HG03442 (cell line): ENCODE data around the gene SCN9A.
A peak's percentile ranks its signal among the peaks of the same experiment; 100 is the strongest.
"Not testable (repeated sequence)": the region's sequence is repeated elsewhere in the genome, so short reads cannot be mapped to it uniquely, and the experiment has no call there.

Experiments used
- ATAC-seq: cut with Tn5 transposase; IDR thresholded peaks from one replicate; pipeline ENCODE4 v1.9.1; 2021; ENCODE audit warnings: mild to moderate bottlenecking, moderate library complexity; ENCODE audit not compliant: unreplicated experiment

Gene SCN9A

DNA sequence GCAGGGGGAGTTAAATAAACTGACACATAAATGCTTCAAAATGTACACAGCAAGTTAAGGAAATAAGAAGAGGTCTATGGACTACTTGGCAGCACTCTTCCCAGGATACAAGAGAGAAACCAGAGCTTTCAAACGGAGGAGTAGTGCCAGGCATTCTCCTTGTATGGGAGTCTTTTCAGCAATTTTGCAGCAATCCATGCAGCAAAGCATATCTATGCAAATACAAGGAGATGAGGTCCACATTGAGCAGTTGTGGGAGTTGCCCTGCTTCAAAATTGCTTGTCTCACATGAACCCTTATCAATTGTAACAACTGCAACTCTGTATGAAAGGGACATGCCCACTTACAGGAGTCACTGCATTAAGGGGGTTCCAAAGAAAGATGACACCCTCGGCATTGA lies 37.8 kb downstream of the SCN9A start:
- no peak for ATAC-seq

DNA sequence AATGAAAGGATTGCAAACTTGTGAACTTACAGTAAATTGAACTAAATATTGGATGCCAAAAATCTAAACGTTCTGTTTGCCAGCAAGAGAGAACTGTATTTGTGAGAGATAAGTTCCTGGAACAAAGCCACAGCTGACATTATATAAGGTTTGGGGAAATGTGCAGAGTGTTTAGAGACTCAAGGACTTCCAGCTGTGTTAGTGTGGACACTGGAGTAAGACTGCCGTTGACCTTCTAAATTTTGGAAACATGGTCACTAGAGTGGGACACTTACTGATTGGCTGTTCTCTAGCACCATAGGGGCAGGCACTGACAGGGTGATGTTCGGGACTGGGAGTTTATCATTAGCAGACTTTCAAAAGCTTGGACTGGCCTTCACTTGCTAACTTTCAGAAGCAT lies 40.5 kb downstream of the SCN9A start:
- no peak for ATAC-seq

DNA sequence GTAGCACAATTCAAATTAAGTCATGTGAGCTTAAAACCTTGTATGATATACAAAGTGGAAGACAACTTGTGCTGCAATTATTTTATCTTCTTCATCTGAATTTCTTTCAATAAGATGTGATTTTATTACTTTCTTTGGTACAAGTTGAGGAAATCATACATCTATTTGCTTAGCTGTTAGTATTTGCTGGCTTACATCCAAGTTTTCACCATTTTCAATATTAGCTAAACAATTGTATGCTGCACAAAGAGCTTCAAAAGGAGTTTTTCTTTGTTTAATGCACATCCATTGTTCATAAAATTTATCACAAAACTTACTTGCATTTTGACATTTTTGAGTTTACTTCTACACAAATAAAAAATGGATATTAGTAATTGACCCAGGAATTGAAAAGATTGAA lies 40.9 kb downstream of the SCN9A start:
- no peak for ATAC-seq

DNA sequence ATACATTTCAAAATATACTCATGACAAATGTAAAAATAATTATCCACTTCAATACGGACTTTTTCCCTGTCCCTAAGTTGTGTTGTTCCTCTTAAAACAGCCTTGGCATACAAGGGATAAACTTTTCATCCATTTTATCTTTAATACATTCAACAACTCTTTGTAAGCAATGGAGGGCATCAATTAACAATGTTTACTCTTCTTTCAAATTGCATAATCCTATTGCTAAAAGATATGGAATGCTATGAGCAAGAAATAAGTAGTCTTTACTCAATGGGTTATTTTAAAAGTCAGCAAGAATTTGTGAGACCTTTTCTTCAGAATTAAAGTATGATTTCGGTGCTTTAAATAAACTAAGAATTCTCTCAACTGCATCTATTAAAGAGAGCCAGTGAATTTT lies 41.9 kb downstream of the SCN9A start:
- no peak for ATAC-seq

DNA sequence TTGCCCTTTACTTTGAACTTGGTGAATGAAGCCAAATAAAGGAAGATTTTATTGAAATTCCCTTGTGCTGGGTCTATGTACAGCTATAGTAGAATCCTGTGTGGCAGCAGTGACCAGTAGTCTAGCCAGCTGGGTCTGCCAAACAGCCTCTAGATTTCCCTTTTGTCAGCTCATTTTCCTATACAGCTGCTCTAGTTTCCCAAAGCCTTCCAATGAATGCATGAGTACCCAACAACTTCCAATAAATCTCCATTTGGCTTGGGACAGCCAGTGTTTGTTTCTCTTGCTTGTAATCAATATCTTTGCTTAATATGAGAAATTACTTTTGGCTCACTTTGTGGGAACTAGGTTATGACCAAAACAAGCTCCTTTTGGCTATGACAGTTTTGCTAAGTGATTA lies 43.6 kb downstream of the SCN9A start:
- ATAC-seq: no peak

DNA sequence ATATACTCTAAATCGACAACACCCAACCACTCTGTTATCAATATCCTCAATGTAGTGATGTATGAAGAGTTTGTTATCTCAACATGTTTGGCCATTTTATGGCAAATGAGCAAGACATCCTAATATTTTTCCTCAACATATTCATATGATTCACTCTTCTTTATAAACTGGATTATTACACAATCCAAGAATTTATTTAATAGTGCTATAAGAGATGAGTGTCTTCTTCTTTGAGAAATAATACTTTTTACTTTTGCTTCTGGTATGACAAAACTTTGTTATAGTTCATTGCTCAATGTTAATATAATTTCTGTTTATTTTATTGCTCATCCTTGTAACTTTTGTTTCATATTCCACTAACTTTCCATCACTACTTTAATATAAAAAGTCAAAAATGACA lies 44.3 kb downstream of the SCN9A start:
- ATAC-seq: no peak

DNA sequence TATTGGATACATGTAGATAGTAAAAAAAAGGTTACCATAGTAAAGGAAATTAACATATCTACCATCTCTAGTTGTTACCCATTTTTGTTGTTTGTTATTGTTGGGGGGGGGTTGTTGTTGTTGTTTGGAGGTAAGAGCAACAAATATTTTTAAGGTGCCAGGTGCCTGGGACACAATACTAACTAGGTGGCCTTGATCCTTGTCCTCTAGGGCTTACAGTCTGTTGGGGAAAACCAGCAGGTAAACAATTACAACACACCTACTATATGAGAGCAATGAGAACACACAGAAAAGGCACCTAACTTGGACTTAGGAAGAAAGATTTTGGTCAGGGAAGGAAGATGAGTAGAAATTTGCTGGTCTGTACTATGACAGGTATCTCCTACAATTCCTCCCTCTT lies 46.3 kb downstream of the SCN9A start:
- ATAC-seq: no peak

DNA sequence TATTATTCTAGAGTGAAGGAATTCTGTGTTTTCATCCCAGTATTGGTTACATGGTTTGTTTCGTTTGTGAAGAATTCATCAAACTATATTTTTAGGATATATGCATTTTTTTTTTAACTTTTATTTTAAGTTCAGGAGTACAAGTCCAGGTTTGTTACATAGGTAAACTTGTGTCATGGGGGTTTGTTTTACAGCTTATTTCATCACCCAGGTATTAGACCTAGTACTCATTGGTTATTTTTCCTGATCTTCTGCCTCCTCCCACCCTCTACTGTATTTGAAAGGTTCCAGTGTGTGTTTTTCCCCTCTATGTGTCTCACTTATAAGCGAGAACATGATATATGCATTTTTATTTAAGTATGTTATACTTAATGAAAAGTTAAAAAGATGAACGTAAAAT lies 47.6 kb downstream of the SCN9A start:
- no peak for ATAC-seq

DNA sequence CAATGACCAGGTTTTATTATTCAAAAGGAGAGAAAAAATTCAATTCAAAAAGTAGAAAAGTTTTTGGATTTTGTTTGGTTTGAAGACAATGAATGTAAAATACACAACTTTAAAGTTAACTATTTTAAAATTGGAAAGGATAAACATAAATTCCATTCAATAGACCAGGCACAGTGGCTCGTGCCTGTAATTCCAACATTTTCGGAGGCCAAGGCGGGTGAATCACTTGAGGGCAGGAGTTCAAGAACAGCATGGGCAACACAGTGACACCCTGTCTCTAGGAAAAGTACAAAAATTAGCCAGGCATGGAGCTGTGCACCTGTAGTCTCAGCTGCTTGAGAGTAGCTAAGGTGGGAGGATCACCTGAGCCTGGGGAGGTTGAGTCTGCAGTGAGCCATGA lies 54.7 kb downstream of the SCN9A start:
- no peak for ATAC-seq

DNA sequence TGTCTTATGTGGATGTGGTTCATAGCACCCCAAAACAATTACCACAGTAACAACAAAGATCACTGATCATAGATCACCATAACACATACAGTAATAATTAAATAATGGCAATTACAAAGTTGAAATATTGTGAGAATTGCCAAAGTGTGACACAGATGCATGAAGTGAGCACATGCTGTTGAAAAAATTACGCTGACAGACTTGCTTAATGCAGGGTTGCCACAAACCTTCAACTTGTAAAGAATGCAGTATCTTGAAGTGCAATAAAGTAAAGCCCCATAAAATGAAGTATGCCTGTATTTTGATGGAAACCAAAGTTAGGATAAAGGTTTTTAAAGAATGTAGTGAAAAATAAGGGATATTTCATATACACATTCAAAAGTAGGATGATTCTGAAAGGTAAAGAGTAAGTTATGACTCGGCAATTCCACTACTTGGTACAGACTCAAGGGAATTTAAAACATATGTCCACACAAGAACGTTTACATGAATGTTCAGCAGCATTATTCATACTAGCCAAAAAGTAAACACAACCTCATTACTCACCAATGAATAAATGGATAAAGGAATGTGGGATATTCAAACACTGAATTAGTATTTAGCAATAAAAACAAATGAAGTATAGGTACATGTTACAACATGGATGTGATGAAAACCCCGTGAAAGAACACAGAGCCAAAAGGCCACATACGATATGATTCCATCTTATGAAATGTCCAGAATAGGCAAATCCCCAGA lies 61.6 kb downstream of the SCN9A start:
- no peak for ATAC-seq

DNA sequence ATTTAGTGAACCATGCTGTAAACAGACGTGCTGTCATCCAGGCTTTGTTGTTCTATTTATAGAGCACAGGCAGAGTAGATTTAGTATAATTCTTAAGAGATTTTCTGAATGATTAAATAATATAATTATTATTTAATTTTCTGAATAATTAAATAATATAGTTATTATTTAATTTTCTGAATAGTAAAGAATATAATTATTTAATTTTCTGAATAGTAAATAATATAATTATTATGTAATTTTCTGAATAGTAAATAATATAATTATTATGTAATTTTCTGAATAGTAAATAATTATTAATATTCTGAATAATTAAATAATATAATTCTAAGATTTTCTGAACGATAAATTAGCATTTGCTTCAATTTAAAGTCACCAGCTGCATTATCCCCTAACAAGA lies 62.9 kb downstream of the SCN9A start:
- not testable (repeated sequence) for ATAC-seq

DNA sequence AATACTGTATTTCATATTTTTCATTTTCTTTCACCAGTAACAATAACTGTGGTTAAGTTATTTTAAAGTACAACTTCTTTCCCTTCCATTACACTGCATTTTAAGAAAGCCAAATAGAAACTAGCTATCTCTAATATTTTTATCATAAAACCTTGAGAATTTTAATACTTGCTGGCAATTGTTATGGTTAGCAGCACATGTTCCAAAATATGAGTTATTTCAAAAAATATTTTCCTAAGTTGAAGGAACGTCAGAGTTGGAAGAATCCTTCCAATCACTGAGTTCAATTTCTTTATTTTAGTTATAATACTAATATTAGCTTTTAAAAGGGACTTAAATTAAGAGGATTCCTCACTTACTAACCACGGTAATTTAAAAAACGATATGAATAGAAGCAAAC lies 68.4 kb downstream of the SCN9A start:
- no peak for ATAC-seq

DNA sequence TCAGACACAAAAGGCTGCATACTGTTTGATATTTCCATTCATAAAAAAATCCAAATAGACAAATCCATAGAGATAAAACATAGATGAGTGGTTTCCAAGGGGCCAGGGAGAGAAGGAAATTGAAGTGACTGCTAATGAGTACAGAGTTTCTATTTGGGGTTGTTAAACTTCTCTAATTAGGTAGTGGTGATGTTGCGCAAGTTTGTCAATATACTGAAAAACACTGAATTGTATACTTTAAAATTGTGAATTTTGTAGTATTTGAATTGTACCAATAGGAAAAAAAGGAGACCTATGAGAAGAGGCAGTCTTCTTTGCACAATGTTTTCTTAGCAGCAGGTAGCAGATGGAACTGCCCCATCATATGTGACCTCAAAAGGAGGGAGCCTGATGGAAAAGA lies 71.1 kb downstream of the SCN9A start:
- ATAC-seq: no peak

DNA sequence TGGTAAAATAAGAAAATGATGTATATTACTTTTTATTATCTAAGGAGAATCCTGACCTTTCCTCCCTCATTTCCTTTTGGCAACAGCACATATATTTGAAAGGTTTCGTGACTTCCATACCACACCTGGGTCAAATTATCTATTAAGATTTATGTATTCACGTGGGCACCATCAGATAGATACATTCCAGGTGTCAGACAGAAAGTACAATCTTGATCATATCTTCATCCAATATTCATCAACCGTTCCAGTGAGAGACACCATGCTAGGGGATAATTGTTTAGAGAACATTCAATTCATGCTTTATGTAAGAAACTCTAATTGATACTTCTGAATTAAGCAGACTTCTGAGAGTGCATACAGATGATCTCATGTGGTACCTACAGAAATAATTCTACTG lies 73.7 kb downstream of the SCN9A start:
- ATAC-seq: no peak

DNA sequence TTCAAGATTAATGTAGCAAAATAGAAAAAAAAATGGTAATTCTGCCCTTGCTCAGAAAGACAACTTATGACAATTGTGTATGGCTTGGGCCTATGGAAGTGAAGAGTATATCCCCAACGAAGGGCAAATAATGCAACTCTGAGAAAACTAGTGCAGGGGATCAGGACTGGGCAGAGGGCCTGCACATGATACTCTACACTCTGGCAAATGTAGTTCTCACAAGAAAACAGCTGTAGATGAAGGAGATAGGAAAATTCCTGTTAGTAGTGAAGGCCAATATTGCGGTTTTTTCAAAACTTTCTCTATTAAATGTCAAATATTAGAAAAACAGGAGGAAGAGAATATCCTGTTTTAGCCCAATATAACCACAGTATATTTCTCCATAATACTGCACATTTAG lies 77.8 kb downstream of the SCN9A start:
- ATAC-seq: no peak

DNA sequence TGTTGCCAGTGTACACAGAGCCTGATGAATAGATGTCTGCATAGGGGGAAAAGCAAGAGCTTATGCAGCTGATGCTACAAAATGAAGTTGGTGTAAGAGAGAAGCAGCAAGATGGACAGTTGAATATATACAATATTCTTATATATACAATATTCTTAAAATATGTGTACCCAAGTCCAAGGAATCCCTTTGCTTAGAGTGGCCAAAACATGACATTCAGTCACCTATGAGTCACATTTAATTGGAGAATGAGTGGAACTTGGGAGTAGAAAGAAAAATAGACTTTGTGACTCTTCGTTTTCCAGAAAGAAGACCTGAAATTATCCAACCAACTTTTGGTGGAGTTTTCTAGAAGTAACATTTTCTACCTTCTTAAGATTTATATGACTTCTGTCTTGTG lies 81.8 kb downstream of the SCN9A start:
- no peak for ATAC-seq

DNA sequence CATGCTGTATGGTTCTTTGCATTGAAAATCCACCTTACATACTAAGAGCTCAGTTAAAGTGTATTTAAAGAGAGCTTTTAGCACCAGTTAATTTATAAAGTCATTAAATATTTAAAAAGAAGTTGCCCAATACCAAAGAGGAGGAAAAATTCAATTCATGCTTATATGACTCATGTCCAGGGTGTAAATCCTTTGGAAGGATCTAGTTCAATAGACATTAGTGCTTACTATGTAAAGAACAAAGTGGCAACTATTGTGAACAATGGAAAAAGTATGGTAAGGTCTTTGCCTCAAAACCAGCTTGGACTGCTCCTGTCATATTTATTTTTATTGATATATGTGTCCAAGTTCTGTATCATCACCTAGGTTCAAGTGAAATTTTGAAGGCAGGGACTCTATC lies 90.5 kb downstream of the SCN9A start:
- ATAC-seq: no peak

DNA sequence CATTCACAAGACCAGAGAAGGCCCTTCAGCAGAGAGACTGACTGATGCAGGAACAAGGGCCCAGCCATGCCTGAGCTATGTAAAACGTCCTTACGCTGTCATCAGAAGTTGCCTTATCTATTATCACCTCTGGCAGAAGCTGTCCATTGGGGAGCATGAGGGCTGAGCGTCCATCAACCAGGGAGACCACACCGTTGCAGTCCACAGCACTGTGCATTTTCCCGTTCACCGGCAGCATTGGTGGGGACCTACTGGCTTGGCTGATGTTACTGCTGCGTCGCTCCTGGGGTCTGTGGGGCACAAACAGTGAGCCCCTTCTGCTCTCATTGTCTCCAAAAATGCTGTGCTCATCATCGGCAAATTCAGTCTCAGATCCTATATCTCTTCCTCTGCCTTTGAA lies 91.4 kb downstream of the SCN9A start:
- ATAC-seq: no peak

DNA sequence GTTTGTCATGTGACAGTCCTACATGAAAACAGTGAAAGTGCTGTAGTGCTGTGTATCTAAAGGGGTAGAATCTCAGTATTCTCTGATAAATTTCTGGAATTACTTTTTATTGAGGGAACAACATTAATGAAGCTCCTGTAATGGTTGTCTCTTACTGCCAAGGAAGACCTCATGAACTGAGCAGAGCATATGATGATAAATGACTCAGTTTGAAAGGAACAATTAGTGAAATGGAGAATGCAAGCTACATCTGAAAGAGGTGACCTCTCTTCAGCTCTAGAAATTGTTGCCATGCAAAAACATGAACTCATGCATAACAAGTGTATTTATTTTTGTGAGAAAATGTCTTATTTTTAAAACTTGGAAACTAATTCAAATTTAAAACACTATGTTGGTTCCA lies 93.6 kb downstream of the SCN9A start:
- peak; percentile 72 for ATAC-seq

DNA sequence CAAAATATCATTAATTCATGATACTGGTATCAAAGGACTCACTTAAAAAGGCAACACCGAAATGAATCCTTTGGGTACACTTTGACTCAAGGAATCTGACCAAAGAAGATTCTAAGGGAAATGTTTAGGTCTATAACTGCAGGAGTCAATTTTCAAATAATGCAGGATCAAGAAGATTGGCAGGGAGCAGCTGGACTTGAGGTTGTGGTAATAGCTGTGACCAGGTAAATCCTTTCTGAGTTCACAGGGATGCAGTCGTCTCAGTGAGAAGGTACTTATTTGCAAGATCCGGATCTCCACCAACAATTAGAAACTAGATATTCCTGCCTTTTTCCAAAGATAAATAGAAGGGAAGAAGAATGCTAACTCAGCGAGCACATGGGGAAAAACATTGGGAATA lies 96.9 kb downstream of the SCN9A start:
- no peak for ATAC-seq

DNA sequence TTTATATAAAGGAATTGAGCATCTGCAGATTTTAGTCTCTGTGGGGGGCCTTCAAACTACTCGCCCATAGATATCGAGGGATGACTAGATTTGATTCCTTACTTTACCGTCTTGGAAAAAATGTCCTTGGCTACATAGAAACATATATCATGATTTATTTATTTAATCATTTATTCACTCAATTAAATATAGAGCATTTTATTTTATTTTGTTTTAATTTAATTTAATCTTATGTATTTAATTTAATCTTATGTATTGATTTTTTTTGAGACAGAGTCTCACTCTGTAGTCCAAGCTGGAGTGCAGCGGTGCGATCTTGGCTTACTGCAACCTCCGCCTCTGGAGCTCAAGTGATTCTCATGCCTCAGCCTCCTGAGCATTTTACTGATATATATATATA lies 105.4 kb downstream of the SCN9A start:
- ATAC-seq: no peak

DNA sequence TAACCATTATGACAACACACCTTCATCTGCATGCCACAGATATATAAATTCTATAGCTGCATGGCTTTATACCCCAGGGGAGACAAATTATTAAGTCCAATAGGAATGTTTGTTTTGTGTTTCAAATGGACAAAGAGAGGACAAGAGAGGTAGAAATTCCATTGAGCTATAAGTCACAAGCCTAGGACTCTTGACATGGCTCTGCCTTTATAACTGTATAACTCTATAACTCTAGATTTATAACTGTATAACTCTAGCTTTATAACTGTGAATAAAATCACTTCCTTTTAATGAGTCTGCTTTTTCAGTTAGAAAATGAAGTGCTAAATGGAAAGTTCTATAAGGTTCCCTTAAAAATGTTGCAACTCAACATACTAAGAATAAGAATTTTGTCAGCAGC lies 106.4 kb downstream of the SCN9A start:
- ATAC-seq: no peak

DNA sequence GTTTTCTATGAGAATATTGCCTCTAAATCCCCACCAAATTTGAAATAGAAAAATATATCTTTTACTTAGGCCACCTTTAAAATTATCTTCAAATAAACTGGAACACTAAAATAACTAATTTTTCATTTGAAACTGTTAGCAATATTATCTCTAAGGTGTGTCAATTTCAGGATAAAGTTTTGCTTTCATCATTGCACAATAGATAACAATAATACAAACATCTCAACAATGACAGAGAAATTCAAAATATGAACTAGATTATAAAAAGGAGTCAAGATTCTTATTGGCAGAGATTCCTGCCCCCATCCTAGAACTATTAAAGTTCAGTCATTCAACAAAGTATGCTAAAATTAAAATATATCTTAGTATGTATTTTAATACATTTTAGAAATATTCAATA lies 117.9 kb downstream of the SCN9A start:
- ATAC-seq: no peak
